ENCODE results near the gene G3BP2.
"Not testable (repeated sequence)": the region's sequence is repeated elsewhere in the genome, so short reads cannot be mapped to it uniquely, and the experiment has no call there.

Gene G3BP2

DNA sequence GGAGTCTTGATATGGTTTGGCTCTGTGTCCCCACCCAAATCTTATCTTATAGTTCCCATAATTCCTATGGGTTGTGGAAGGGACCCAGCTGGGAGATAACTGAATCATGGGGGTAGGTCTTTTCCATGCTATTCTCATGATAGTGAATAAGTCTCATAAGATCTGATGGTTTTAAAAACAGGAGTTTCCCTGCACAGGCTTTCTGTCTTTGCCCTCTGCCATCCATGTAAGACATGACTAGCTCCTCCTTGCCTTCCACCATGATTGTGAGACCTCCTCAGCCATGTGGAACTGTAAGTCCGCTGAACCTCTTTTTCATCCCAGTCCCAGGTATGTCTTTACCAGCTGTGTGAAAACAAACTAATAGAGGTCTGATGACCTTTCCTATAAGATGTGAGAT is 13.9 kb upstream of the G3BP2 start:
- intact Hi-C loops (cut with DNase I); DNase-seq: not testable (repeated sequence)

DNA sequence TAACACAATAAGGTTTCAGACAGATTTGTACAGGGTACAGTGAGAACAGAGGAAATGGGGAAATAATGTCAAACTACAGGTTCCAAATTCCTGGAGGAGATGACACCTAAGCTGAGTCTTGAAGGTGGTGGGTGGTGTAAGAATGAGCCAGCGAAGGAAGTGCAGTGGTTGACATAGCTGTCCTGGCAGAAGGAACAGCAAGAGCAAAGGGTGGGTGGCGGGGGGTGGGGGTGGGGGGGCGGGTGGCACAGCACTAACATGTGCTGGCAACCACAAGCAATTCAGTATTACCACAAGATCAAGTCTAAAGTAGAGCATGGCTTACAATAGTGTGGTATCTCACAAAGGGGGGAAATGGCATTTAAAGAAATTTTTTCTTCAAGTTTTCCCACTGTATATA is 13.1 kb upstream of the G3BP2 start:
- peak in 35 of 42 donors; percentile 8 to 86 (median 49) for DNase-seq
- intact Hi-C loops (cut with DNase I), result no loop called here

DNA sequence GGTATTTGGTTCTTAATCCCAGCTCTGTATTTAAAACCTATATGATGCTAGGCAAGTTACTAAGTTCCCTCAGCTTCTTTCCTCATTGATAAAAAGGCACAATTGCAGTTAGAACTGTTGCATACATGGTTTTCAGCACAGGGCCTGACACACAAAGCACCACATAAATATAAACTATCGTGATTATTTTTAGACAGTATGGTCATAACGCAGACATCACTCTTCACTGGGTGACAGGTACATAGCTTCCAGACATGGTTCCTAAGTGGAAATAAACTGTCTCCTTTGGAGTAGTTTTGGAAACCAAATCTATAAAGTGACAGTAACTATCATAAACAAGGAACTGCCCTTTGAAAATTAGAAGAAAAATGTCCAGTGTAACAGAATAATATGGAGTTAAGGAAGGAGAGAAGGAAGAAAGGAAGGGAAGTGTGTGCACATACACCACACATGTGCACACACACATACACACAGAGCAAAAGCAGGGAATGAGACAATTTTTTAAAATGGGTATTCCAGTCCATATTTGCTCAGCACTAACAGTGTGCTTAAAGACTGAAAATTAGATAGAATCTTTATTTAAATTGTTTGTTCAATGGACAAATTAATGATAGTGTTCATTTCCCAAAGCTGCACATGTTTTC is 12.5 kb upstream of the G3BP2 start:
- intact Hi-C loops (cut with DNase I), result no loop called here
- DNase-seq, result no peak

DNA sequence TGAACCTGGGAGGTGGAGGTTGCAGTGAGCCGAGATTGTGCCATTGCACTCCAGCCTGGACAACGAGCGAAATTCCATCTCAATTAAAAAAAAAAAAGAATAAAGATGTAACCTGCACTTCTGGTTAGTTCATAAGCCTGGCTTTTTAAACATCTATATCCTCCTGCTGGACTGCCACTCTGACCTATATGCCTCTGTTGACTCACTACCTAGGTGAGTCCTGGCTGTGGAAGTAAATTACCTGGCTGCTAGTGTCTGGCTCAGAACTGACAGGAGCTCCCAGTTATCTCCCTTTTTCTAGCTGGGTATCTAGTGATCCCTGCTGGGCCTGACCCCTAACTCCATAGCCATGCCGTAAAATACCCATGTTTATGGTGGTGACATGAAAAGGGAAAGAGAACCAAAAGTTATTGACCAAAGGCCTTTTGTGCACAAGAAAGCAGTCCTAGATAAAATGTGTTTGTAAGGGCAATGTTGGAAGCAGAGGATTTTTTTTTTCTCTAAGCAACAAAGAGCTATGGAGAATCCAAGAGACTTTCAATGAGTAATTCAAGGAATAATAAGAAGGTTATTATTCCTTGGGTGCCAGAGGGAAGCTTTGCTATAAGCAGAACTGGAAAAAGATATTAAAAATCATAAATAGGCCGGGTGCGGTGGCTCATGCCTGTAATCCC is 10.4 kb upstream of the G3BP2 start:
- intact Hi-C loops (cut with DNase I), result no loop called here
- no peak for DNase-seq

DNA sequence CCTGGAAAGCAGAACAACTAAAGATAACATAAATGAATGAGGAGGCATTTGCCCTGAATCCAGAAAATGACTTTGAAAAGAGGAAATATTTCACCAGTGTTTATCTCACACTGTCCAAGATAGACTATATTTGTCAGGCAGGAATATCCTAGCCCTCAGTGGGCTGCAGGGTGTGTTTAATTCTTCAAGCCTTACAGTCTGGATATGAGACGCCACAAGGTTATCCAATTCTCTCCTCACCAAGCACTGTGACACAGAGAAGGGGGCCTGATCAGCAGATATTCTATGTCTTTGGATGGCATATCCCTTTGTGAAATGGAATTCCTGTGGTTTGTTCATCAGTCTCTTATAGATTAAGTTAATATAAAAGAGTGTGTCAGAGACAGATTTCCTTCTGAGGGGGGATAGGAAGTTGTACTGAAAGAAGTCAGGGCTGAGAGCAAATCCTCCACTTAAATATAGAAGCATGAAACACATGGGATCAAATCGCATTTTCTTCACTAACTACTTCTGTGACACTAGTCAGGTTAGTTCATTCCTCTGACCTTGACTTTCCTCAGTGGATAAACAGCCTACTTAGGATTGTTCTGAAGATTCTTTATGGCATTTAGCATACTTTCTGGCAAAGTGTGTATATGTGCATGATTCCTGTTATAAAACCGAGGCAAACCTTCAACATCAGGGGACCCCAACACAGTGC is 6.8 kb upstream of the G3BP2 start:
- DNase-seq, result no peak
- intact Hi-C loops (cut with DNase I), result no loop called here

DNA sequence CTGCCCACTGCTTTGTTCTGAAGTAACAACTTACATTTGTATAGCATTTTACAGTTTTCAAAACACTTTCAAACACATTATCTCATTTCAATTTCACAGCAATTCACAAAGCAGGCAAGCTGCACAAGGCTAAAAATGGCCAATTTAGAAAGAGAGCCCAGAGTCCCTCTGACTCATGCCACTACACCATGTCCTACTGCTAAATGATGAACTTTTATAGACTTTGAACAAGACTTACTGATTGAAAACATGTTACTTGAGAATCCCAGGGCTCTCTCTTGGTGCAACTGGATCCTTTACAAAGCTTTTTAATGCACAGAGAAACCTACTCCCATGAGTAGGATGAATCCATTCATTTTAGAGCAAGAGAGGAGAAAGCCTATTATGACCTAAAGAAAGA is 5.8 kb upstream of the G3BP2 start:
- intact Hi-C loops (cut with DNase I), result no loop called here
- DNase-seq, result no peak

DNA sequence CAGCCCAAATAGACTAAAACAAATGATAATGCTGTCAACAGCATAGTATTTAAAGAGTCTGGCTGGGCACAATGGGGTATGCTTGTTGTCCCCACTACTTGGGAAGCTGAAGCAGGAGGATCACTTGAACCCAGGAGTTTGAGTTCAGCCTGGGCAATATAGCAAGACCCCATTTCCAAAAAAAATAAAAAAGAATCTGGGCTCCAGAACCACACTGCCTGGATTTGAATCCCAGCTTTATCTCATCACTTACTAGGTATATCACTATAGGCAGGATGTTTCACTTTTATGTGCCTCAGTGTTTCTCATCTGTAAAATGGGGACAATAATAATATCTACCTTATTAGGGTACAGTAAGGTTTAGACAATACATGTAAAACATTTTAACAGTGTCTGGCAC is 5.3 kb upstream of the G3BP2 start:
- intact Hi-C loops (cut with DNase I), result no loop called here
- no peak for DNase-seq

DNA sequence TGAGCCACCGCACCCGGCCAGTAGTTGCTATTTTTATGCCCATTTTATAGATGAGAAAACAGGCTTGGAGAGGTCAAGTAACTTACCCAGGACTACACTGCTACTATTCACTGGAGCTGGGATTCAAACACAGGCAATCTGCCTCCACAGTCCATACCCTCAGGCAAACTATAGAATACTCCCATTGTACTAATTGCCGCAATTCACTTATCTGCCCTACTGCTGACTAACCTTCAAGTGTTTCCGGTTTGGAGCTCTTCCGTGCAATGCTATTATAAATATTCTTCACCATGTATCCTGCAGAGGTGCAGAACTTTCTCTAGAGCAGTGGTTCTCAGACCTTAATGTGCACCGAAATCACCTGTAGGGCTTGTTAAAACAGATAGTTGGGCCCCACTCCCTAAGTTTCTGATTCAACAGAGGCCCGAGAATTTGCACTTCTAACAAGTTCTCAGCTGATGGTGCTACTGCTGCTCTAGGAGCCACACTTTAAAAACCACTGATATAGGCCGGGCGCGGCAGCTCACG is 1.9 kb upstream of the G3BP2 start:
- intact Hi-C loops (cut with DNase I), result no loop called here
- no peak for DNase-seq

DNA sequence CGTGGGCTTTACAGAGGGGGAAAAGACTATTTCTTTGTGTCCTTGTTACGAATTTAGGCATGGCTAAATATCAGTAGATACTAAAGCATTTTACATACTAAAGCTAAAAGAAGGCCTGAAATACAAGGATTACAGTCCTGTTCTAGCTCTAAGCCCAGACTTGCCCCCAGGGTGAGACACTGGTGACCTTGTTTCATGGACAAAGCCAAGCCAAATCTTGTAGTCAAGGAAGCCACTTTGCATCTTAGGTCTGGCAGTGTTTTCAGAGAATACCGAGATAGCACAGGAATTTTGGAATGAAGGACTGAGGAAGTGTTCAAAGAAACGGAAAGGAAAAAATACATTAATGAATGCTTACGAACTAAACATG is 733 bp upstream of the G3BP2 start:
- DNase-seq, result peak in 1 of 42 donors; percentile 24
- intact Hi-C loops (cut with DNase I), result loop anchor here (1.0 to 5.0 kb wide), 2 partner anchors 42 to 50 kb away; partner anchors contain the start of genes CDKL2 and USO1

DNA sequence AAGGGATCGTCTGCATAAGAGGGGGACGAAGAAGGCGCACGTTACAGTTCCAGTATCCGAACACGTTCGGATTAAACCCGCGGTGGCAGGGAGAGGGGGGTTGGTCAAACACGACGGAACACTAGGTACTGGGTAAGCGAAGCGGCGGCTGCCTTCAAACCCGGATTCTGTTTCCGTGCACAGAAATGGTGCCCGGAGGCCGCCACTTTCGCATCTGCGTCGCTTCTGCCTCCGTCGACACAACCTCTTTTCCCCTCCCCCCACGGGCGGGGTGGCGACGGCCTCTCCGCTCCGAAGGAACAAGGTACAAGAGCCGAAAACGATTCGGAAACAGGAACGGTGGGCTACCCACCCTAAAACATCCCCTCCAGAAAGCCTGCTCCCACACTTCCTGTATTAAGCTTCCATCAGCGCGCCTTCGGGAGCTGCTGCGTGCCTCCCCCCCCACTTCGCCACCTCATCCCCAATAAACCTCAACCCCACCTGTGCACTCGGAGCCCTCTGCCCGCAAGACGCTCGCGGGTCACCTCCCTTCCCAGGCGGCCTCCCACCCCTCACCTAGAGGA is 667 bp downstream of the G3BP2 start:
- peak; percentile 20 to 87 (median 73) for DNase-seq
- intact Hi-C loops (cut with DNase I), result loop anchor here (1.0 to 5.0 kb wide), 2 partner anchors 40 to 52 kb away; partner anchors contain the start of genes CDKL2 and USO1

DNA sequence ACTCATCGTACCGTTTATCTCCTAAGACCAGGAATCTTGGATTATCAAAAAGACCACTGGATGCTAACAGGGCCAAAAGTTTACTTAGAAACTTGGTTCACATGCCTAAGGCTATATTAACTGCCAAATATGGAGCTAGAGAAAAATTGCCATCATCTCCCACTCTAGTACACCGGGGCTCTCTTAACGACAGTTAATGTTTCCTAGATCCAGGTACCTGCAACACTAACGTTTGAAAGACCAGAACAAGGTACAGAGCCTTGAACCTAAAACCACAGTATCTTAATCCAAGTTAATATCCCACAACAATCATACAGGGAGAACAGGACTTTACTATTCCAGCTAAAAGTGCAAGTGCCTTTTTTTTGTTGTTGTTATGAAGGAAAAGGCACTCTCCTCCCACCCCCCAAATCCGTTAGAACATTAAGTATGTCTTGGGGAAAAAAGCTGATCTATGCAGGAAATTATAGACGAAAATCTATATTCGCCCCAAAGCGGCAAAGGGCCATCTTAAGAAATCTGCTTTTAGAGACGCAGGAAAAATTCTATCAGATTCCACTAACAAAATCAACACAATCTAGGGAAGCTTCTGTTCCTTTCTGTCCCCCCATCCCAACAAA is 1.3 kb downstream of the G3BP2 start:
- intact Hi-C loops (cut with DNase I), result loop anchor here (5.0 kb wide), 1 partner anchor 40 kb away; the partner anchor contains the start of gene CDKL2
- DNase-seq, result no peak

DNA sequence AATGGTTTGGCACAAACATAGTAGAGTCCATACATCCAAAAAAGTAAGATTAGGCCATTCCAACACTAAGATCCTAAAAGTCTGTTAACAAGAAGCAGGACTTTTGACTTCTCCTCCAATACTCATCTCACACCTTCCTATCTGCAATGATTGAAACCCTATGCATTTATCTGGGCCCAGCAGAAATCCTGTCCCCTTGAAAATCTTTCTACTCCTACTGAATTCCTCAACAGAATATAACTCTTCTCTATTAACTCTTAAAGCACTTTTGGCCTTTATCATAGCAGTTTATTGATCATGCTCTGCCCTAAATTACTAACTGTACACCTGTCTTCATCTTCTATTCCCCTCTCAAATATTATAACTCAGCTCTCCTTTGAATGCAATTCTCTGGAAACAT is 4.6 kb downstream of the G3BP2 start:
- no peak for DNase-seq
- intact Hi-C loops (cut with DNase I), result no loop called here

DNA sequence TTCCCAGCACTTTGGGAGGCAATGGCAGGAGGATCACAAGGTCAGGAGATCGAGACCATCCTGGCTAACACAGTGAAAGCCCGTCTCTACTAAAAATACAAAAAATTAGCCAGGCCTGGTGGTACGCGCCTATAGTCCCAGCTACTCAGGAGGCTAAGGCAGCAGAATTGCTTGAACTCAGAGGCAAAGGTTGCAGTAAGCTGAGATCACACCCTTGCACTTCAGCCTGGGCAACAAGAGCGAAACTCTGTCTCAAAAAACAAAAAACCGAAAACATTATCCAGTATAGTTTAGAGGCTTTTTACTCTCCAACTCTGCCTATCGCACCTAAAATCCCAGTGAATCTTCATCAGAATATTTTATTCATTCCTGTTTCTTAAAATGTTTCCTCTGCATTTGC is 5.6 kb downstream of the G3BP2 start:
- DNase-seq; intact Hi-C loops (cut with DNase I): not testable (repeated sequence)

DNA sequence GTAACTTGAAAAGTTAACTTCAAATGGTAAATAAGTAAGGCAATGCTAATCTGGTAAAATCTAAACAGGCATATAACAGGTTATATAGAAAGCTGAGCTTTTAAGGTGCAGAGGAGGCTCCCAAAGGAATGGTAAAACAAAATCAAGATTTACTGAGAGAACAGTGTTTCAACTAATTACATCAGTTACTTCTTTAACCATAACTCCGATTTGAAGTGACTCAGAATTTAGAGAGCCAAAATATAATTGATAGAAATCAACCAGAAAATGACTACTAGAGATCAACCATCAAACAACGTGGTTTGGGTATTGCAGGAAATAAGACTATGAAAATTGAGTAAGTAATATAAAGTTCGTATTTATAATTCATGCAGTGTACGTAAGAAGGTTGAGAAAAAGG is 6.9 kb downstream of the G3BP2 start:
- no peak for DNase-seq
- intact Hi-C loops (cut with DNase I), result no loop called here

DNA sequence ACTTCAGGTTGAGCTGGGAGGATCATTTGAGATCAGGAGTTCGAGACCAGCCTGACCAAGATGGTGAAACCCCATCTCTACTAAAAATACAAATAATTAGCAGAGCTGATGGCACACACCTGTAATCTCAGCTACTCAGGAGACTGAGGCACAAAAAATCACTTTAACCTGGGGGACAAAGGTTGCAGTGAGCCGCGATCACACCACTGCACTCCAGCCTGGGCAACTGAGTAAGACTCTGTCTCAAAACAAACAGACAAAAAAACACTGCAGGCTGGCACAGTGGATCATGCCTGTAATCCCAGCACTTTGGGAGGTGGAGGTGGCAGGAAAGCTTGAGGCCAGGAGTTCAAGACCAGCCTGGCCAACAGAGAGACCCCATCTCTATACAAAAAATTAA is 8.6 kb downstream of the G3BP2 start:
- intact Hi-C loops (cut with DNase I); DNase-seq: not testable (repeated sequence)

DNA sequence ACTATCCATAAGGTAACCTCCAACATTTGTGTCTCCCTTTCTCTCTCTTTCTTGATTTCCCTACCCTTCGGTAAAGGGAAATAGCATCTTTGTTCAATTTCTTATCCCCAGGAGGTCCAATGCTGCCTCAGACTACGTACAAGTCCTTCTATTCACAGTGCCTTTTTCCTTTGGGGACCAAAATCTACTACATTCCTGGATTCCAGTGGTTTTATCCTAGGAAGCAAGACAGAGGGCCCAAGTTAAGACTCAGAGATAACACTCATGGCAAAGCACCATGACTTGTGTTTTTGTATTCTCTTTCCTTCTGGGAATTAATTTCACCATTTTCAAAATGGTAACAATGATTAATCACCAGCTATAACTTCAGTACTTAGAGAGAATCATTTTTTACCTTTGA is 10.6 kb downstream of the G3BP2 start:
- no peak for DNase-seq
- intact Hi-C loops (cut with DNase I), result no loop called here

DNA sequence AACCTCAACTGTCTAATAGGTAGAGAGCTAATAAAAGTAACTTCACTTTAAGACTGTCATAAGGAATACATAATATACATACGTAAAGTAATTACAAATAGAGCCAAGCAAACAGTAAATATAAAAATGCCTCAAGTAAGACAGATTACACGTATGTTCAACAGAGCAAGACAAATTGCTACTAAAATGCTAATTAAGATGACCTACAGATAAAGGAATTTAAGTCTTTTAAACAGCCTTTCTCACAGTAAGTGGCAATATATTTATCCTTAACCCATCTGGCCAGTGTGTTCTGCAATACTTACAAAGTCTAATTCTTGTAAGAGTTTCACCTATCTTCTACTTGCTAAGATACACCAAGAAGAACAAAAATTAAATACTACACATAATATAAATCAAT is 12.7 kb downstream of the G3BP2 start:
- intact Hi-C loops (cut with DNase I), result no loop called here
- DNase-seq, result no peak

DNA sequence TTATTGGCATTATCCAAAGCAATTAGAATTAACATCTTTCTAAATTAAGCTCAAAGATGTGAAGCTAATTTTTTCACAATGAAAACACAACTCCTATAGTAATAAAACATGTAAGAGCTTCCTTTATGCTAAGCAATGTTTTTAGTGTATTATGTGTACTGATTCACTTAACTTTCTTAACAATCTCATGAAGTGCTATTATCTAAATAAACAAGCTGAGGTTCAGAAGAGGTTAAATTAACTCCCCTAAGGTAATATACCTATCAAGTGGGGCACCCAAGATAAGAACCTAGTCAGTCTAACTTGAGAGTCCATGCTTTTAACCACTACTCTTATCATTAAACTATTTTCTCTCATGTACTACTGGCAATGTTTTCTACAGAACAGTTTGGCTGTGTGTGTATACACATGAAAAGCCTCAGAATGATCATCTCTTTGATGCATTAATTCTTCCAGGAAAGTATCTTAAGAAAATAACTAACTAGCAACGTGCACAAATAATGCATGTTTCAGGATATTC is 13.6 kb downstream of the G3BP2 start:
- no peak for DNase-seq
- intact Hi-C loops (cut with DNase I), result no loop called here

DNA sequence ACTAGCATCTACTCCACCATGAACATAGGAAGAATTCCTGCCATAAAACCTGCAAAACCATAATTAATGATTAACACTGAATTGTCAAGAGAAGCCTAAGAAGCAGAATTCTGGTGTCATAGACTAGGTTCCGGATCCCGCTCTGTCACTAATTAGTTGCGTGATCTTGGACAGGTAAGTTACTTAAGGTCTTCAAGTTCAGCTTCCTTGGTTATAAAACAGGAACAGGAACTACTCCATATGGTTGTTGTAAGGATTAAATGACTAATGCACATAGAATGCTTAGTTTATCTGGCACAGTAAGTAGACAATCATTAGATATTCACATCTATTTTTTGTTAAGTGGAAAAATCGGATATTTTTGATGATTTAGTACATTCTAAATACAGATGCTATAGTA is 14.3 kb downstream of the G3BP2 start:
- no peak for DNase-seq
- intact Hi-C loops (cut with DNase I), result no loop called here

All from head of caudate nucleus (tissue), 42 donors.